ENCODE measurements around the gene HERC6. TPM values are rescaled to one million over a fixed set of nuclear protein-coding genes. Genes with fewer than 3 reads are reported as not detected.

The HERC6 gene
- polyA plus RNA-seq, 2 of the 4 experiments (the other 2 are of a cell fraction) = 2.8 to 7.0 TPM

DNA sequence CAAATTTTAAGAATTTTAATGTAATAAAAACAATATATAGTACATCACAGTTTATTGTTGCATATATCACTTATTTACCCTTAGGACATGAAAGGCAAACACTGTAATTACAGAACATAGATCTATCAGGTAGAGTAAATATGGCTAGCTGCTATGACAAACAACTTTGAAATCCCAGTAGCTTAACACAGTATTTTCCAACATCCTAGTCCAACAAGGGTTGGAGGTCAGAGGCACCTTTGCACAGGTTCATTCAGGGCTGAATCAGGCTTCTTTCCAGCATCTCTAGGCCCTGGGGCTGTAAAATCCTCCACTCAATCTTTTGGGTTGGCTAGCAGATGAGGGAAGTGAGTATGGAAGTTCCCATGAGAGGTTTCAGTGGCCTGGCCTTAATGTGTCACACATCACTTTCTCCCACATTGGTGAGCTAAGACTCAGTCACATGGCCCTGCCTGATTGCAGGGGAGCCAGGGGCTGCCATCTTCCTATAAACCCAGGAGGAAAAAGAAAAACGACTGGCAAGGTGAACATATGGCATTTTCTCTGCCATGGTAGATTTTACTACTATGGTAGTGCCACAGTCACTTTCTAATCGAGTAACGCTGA lies 32.9 kb downstream of the HERC6 start:
- Histone ChIP-seq H3K4me2 (no peak overlapping the region), H3K9me3 (no peaks in the 10 kb centered on the region), H3K4me3 (no peak overlapping the region), H3K4me1 (no peaks in the 10 kb centered on the region), H3K27ac (no peak overlapping the region)
- ChIA-PET POLR2A (no interaction called here), CTCF (interaction anchor here (1.1 kb wide), 1 partner anchor 24 kb away, joined by 3 read pairs; no protein-coding TSS in a partner anchor)
- 70% methylated on average over 3 of the region's 3 CpGs for WGBS (ENCODE audit: missing lambda C conversion rate)
- TF ChIP-seq EP300 (IDR thresholded peaks at IDR 0.05) = no peak
- TF ChIP-seq, protein P1, sequence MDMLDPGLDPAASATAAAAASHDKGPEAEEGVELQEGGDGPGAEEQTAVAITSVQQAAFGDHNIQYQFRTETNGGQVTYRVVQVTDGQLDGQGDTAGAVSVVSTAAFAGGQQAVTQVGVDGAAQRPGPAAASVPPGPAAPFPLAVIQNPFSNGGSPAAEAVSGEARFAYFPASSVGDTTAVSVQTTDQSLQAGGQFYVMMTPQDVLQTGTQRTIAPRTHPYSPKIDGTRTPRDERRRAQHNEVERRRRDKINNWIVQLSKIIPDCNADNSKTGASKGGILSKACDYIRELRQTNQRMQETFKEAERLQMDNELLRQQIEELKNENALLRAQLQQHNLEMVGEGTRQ (IDR thresholded peaks at IDR 0.05) = no peak
- no peak for TF ChIP-seq RCOR1 (IDR thresholded peaks at IDR 0.05; ENCODE audit: low read depth, low read length)
- TF ChIP-seq, protein P2, sequence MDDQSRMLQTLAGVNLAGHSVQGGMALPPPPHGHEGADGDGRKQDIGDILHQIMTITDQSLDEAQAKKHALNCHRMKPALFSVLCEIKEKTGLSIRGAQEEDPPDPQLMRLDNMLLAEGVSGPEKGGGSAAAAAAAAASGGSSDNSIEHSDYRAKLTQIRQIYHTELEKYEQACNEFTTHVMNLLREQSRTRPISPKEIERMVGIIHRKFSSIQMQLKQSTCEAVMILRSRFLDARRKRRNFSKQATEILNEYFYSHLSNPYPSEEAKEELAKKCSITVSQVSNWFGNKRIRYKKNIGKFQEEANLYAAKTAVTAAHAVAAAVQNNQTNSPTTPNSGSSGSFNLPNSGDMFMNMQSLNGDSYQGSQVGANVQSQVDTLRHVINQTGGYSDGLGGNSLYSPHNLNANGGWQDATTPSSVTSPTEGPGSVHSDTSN (IDR thresholded peaks at IDR 0.05) = no peak
- no peak for TF ChIP-seq ZC3H11A (IDR thresholded peaks at IDR 0.05)
- FAIRE-seq (no peak), DNase-seq (ENCODE audit: low read depth in 1 of 2, low spot score in 1 of 2) (no peak), ATAC-seq (no peak)

DNA sequence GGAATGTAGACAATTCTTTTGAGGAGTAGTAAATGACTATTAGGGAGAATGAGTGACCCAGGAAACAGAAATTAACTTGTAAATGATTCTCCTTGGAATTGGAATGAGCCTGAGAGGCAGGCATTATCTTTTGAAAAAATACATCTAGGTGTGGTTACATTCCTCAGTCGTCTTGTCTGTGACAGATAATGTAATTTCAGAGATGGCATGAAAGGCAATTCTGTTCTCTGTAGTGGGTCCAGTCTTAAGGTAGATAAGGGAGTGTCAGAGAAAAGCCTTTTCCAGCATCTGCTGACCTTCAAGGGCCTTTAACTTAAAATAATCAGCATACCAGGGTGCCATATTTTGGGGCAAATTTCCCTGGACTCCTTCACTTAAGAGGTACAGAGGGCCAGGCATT lies 35.1 kb downstream of the HERC6 start:
- DNase-seq (ENCODE audit: low read depth in 1 of 2, low spot score in 1 of 2) (no peak), FAIRE-seq (no peak), ATAC-seq (no peak)
- TF ChIP-seq ZFP36 (IDR thresholded peaks at IDR 0.05; ENCODE audit: borderline replicate concordance, partially characterized antibody) = no peak
- no peak for TF ChIP-seq NFE2L2 (conservative IDR thresholded peaks at IDR 0.05; ENCODE audit: low read length)
- TF ChIP-seq RAD21 (conservative IDR thresholded peaks at IDR 0.05 in 1 of 2, IDR thresholded peaks at IDR 0.05 in 1 of 2) = no peak
- TF ChIP-seq MAZ (IDR thresholded peaks at IDR 0.05; ENCODE audit: borderline replicate concordance, low read depth, low read length) = no peak
- TF ChIP-seq, protein P3, sequence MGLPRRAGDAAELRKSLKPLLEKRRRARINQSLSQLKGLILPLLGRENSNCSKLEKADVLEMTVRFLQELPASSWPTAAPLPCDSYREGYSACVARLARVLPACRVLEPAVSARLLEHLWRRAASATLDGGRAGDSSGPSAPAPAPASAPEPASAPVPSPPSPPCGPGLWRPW (IDR thresholded peaks at IDR 0.05) = no peak
- no peak for TF ChIP-seq EP300 (IDR thresholded peaks at IDR 0.05)
- TF ChIP-seq RFX5 (IDR thresholded peaks at IDR 0.05) = no peak
- TF ChIP-seq JUN (IDR thresholded peaks at IDR 0.05) = no peak
- POLR2A ChIA-PET = no interaction called here
- 64% methylated on average over 1 of the region's 1 CpG for WGBS (ENCODE audit: missing lambda C conversion rate)
- H3K4me3 ChIP-seq = no peak overlapping the region
- CTCF ChIA-PET = no interaction called here
- no peak overlapping the region for H3K4me2 ChIP-seq
- no peaks in the 10 kb centered on the region for H3K4me1 ChIP-seq
- H3K9me3 ChIP-seq = no peaks in the 10 kb centered on the region
- no peak overlapping the region for H3K27ac ChIP-seq

DNA sequence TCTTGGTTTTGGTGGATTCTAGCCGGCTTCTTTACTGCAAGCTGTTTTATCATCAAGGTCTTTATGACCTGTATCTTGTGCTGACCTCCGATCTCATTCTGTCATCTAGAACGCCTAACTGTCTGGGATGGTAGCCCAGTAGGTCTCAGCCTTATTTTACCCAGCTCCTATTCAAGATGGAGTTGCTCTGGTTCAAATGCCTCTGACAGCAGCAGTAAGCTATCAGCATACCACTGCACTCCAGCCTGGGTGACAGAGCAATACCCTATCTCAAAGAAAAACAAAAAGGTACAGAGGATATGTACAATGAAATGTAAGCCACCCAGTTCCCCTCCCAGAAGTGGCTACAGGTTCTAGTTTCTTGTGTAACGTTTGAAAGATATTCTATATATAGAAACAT lies 36.1 kb downstream of the HERC6 start:
- 92% methylated on average over 4 of the region's 4 CpGs for WGBS (ENCODE audit: missing lambda C conversion rate)
- no peak overlapping the region for H3K4me3 ChIP-seq
- no peaks in the 10 kb centered on the region for H3K4me1 ChIP-seq
- TF ChIP-seq JUNB (IDR thresholded peaks at IDR 0.05) (no peak), BHLHE40 (IDR thresholded peaks at IDR 0.05; ENCODE audit: low read depth, low read length) (no peak), ESRRA (IDR thresholded peaks at IDR 0.05; ENCODE audit: borderline replicate concordance, low read length) (no peak), NFE2L2 (conservative IDR thresholded peaks at IDR 0.05; ENCODE audit: low read length) (no peak), CHD4 (IDR thresholded peaks at IDR 0.05; ENCODE audit: borderline replicate concordance) (no peak), RARB (CRISPR knock-in tag; IDR thresholded peaks at IDR 0.05) (no peak), EHMT2 (IDR thresholded peaks at IDR 0.05; ENCODE audit: low read depth) (no peak), CEBPB (IDR thresholded peaks at IDR 0.05) (no peak)
- TF ChIP-seq, protein P4, sequence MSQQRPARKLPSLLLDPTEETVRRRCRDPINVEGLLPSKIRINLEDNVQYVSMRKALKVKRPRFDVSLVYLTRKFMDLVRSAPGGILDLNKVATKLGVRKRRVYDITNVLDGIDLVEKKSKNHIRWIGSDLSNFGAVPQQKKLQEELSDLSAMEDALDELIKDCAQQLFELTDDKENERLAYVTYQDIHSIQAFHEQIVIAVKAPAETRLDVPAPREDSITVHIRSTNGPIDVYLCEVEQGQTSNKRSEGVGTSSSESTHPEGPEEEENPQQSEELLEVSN (IDR thresholded peaks at IDR 0.05; ENCODE audit: borderline replicate concordance, low read depth) = no peak
- H3K4me2 ChIP-seq = no peak overlapping the region
- DNase-seq (ENCODE audit: low read depth in 1 of 2, low spot score in 1 of 2) (no peak), ATAC-seq (no peak), FAIRE-seq (no peak)
- H3K9me3 ChIP-seq = no peaks in the 10 kb centered on the region
- ChIA-PET CTCF (interaction anchor here (0.6 kb wide), 1 partner anchor 403 kb away, joined by 4 read pairs; no protein-coding TSS in a partner anchor), POLR2A (no interaction called here)
- H3K27ac ChIP-seq = no peak overlapping the region

Measured in A549 (cell line).